SH-SY5Y (cell line): ENCODE measurements around the gene USH2A.

Experiments used
- GATA2 ChIP-seq: IDR thresholded peaks from 2 replicates; pipeline ENCODE4 v1.6.1; 2011; ENCODE audit warnings: mild to moderate bottlenecking, low read depth, low read length
- GATA3 ChIP-seq: IDR thresholded peaks from 2 replicates; pipeline ENCODE4 v1.6.1; 2011; ENCODE audit warnings: low read depth, mild to moderate bottlenecking, low read length, moderate library complexity

DNA sequence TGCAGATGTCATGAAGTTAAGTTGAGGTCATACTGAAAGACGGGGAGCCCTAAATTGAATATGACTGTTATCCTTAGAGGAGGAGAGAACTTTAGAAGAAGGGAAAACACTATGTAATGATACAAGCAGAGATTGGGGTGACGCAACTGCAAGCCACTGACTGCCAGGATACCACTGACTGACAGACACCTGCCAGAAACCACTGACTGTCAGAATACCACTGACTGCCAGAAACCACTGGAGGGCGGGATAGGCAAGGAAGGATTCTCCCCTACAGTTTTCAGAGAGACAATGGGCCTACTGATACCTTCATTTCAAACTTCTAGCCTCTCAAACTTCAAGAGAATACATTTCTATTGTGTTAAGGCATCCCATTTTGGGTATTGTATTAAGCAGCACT is 388.7 kb downstream of the USH2A start:
- TF ChIP-seq GATA2 (no peak), GATA3 (no peak)
